Stimulated activated naive CD8-positive, alpha-beta T cell treated with anti-CD3 and anti-CD28 coated beads, Interleukin-15, Interleukin-2, amounts not matched to agents 100 U/mL and 50 U/mL, for 24 hours (primary cell): ENCODE measurements around the gene IRS2.
A peak's percentile ranks its signal among the peaks of the same experiment; 100 is the strongest.
"Not testable (repeated sequence)": the region's sequence is repeated elsewhere in the genome, so short reads cannot be mapped to it uniquely, and the experiment has no call there.

Experiments used
- ATAC-seq: fragments of 150-1000 bp; cut with Tn5 transposase; one replicate; pipeline ENCODE4 v1.10.0; 2021
- DNase-seq: peaks from one replicate; pipeline ENCODE4 v3.0.0; 2021

Gene IRS2

GRCh38 chr13:109786457-109787134 lies at the start of gene IRS2:
IRS2 (minus strand) TSS chr13:109786583; CDS start chr13:109786053, 530 bp downstream.
- ATAC-seq (peak; percentile 92), DNase-seq (peak; percentile 88)

GRCh38 chr13:109834973-109835720 lies 48.8 kb upstream of the IRS2 start:
- ATAC-seq (no peak), DNase-seq (no peak)

GRCh38 chr13:109833940-109834339 lies 47.6 kb upstream of the IRS2 start:
- no peak for ATAC-seq
- no peak for DNase-seq

- ATAC-seq (no peak), DNase-seq (no peak)
These were observed 46.7 kb upstream of the IRS2 start for GRCh38 chr13:109833071-109833470.

GRCh38 chr13:109828591-109829316 lies 42.4 kb upstream of the IRS2 start:
- not testable (repeated sequence) for DNase-seq, ATAC-seq

GRCh38 chr13:109823201-109823600 lies 36.8 kb upstream of the IRS2 start:
- DNase-seq, ATAC-seq: not testable (repeated sequence)

- DNase-seq (no peak), ATAC-seq (no peak)
These were observed 34.7 kb upstream of the IRS2 start for GRCh38 chr13:109821103-109821502.

- DNase-seq: no peak
- no peak for ATAC-seq
These were observed 33.5 kb upstream of the IRS2 start for GRCh38 chr13:109819874-109820273.

- DNase-seq (no peak), ATAC-seq (no peak)
These were observed 32.5 kb upstream of the IRS2 start for GRCh38 chr13:109818886-109819285.

- DNase-seq (no peak), ATAC-seq (no peak)
These were observed 31.5 kb upstream of the IRS2 start for GRCh38 chr13:109817591-109818535.

GRCh38 chr13:109816808-109817203 lies 30.4 kb upstream of the IRS2 start:
- no peak for ATAC-seq
- DNase-seq: no peak

- no peak for ATAC-seq
These were observed 29.9 kb upstream of the IRS2 start for GRCh38 chr13:109816112-109816807.

GRCh38 chr13:109815651-109816050 lies 29.3 kb upstream of the IRS2 start:
- DNase-seq (no peak), ATAC-seq (no peak)

More at GRCh38 chr13:109816112-109816807, 29.9 kb upstream of the IRS2 start:
- DNase-seq: no peak

GRCh38 chr13:109813663-109814062 lies 27.3 kb upstream of the IRS2 start:
- DNase-seq: no peak
- no peak for ATAC-seq

- DNase-seq (no peak), ATAC-seq (no peak)
These were observed 26.0 kb upstream of the IRS2 start for GRCh38 chr13:109812382-109812781.

- peak; percentile 10 for ATAC-seq
- no peak for DNase-seq
These were observed 24.6 kb upstream of the IRS2 start for GRCh38 chr13:109810761-109811510.

GRCh38 chr13:109809216-109809932 lies 23.0 kb upstream of the IRS2 start:
- no peak for DNase-seq
- no peak for ATAC-seq

GRCh38 chr13:109807345-109807744 lies 21.0 kb upstream of the IRS2 start:
- ATAC-seq (no peak), DNase-seq (no peak)

- no peak for ATAC-seq
These were observed 18.3 kb upstream of the IRS2 start for GRCh38 chr13:109804654-109805053.

GRCh38 chr13:109803825-109804224 lies 17.4 kb upstream of the IRS2 start:
- ATAC-seq (no peak), DNase-seq (no peak)

More at GRCh38 chr13:109804654-109805053, 18.3 kb upstream of the IRS2 start:
- DNase-seq: no peak
